WTC11 (cell line): Measurements from ENCODE around the gene PNO1.

Experiments
- CREM ChIP-seq: sonication (generic); formaldehyde crosslinking; IDR thresholded peaks from 2 replicates; pipeline ENCODE4 v1.8.1; 2022; ENCODE audit warnings: mild to moderate bottlenecking, missing genetic modification reagents, moderate library complexity
- CTCF ChIP-seq: fragments of 200-600 bp; IDR thresholded peaks from 2 replicates; pipeline ENCODE4 v1.8.0; 2022; ENCODE audit warnings: antibody characterized with exemption
- PREB ChIP-seq: sonication (generic); formaldehyde crosslinking; IDR thresholded peaks from 2 replicates; pipeline ENCODE4 v1.8.1; 2022; ENCODE audit warnings: mild to moderate bottlenecking, missing genetic modification reagents, moderate library complexity, borderline replicate concordance
- TF ChIP-seq, protein P1 (sequence below): sonication (generic); formaldehyde crosslinking; IDR thresholded peaks from 2 replicates; pipeline ENCODE4 v1.8.1; 2022; ENCODE audit warnings: mild to moderate bottlenecking, moderate library complexity, missing genetic modification reagents
- TF ChIP-seq, protein P2 (sequence below): sonication (generic); formaldehyde crosslinking; IDR thresholded peaks from 2 replicates; pipeline ENCODE4 v1.8.0; 2022; ENCODE audit warnings: mild to moderate bottlenecking, missing genetic modification reagents

DNA sequence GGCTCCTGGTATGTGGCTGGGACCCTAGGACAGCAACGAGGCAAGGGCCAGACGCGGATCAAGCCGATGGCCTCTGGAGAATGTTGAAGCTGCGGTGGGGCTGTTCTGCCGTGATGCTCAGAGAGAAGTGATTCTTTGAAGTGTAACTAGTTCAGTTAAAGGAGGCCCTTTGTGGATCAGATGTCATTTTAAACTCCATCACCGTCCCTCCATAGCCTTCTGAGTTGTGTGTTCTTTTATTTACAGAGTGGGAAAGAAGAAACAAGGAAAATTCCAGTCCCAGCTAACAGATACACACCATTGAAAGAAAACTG is 403 bp downstream of the PNO1 start:
- TF ChIP-seq PREB (CRISPR knock-in tag) (no peak), CTCF (no peak), CREM (CRISPR knock-in tag) (no peak)
- TF ChIP-seq, protein P1, sequence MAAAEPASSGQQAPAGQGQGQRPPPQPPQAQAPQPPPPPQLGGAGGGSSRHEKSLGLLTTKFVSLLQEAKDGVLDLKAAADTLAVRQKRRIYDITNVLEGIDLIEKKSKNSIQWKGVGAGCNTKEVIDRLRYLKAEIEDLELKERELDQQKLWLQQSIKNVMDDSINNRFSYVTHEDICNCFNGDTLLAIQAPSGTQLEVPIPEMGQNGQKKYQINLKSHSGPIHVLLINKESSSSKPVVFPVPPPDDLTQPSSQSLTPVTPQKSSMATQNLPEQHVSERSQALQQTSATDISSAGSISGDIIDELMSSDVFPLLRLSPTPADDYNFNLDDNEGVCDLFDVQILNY (CRISPR knock-in tag) = no peak
- TF ChIP-seq, protein P2, sequence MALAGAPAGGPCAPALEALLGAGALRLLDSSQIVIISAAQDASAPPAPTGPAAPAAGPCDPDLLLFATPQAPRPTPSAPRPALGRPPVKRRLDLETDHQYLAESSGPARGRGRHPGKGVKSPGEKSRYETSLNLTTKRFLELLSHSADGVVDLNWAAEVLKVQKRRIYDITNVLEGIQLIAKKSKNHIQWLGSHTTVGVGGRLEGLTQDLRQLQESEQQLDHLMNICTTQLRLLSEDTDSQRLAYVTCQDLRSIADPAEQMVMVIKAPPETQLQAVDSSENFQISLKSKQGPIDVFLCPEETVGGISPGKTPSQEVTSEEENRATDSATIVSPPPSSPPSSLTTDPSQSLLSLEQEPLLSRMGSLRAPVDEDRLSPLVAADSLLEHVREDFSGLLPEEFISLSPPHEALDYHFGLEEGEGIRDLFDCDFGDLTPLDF (CRISPR knock-in tag) = no peak
